GM23338 (cell line): Measurements from ENCODE around the gene PLIN4. TPM values are rescaled to one million over a fixed set of nuclear protein-coding genes. Genes with fewer than 3 reads are reported as not detected.
A peak's percentile ranks its signal among the peaks of the same experiment; 100 is the strongest.

Experiments used
- ATAC-seq: fragments of 200-7000 bp; cut with Tn5 transposase; 3 replicates; pipeline ENCODE4 v1.9.1; 2020
- DNase-seq: peaks from one replicate; pipeline ENCODE4 v3.0.0-alpha.2; 2015; ENCODE audit warnings: low spot score
- H2AFZ ChIP-seq: fragments of 200-600 bp; sonication (generic); 2 replicates; pipeline ENCODE4 v1.8.0; 2016; ENCODE audit warnings: antibody characterized with exemption, mild to moderate bottlenecking, moderate library complexity
- H3F3A ChIP-seq: fragments of 200-600 bp; sonication (generic); replicated peaks from 2 replicates; pipeline ENCODE4 v1.8.0; 2017; ENCODE audit warnings: antibody characterized with exemption, mixed run types, low read depth
- H3K27ac ChIP-seq: fragments of 200-600 bp; sonication (generic); 2 replicates; pipeline ENCODE4 v1.6.1; 2016; ENCODE audit warnings: low read depth
- H3K27me3 ChIP-seq: fragments of 200-600 bp; sonication (generic); 2 replicates; pipeline ENCODE4 v1.8.0; 2016; ENCODE audit warnings: mild to moderate bottlenecking, mixed run types, moderate library complexity; ENCODE audit not compliant: insufficient read depth
- H3K36me3 ChIP-seq: fragments of 200-600 bp; sonication (generic); 2 replicates; pipeline ENCODE4 v1.8.0; 2016; ENCODE audit warnings: mild to moderate bottlenecking; ENCODE audit not compliant: insufficient read depth
- H3K4me1 ChIP-seq: fragments of 200-600 bp; sonication (generic); 2 replicates; pipeline ENCODE4 v1.8.0; 2016; ENCODE audit warnings: mild to moderate bottlenecking, moderate library complexity; ENCODE audit not compliant: insufficient read depth
- H3K4me2 ChIP-seq: fragments of 200-600 bp; sonication (generic); 2 replicates; pipeline ENCODE4 v1.7.1; 2017; ENCODE audit warnings: mixed run types
- H3K4me3 ChIP-seq: fragments of 200-600 bp; sonication (generic); 2 replicates; pipeline ENCODE4 v1.6.1; 2016; ENCODE audit warnings: mixed run types
- H3K79me2 ChIP-seq: fragments of 200-600 bp; sonication (generic); replicated peaks from 2 replicates; pipeline ENCODE4 v1.8.0; 2017; ENCODE audit warnings: mild to moderate bottlenecking; ENCODE audit not compliant: insufficient read depth
- H3K9me2 ChIP-seq: fragments of 200-600 bp; sonication (generic); 2 replicates; pipeline ENCODE4 v1.8.0; 2017; ENCODE audit not compliant: insufficient read depth
- H4K20me1 ChIP-seq: fragments of 200-600 bp; sonication (generic); replicated peaks from 2 replicates; pipeline ENCODE4 v1.8.0; 2017; ENCODE audit warnings: mild to moderate bottlenecking; ENCODE audit not compliant: insufficient read depth
- H3K27ac Mint-ChIP-seq: 2 replicates; pipeline ENCODE4 v1.8.0; 2020; ENCODE audit warnings: inconsistent platforms, mild to moderate bottlenecking, moderate library complexity, mixed read lengths
- H3K27me3 Mint-ChIP-seq: 3 replicates; pipeline ENCODE4 v1.8.0; 2022; ENCODE audit warnings: low read depth, mild to moderate bottlenecking, moderate library complexity, mixed read lengths, inconsistent platforms; ENCODE audit not compliant: insufficient read depth, poor library complexity
- H3K36me3 Mint-ChIP-seq: 3 replicates; pipeline ENCODE4 v1.8.0; 2021; ENCODE audit warnings: low read depth, mild to moderate bottlenecking, inconsistent platforms, moderate library complexity, mixed read lengths
- H3K4me1 Mint-ChIP-seq: 3 replicates; pipeline ENCODE4 v1.8.0; 2020; ENCODE audit warnings: mild to moderate bottlenecking, inconsistent platforms, mixed read lengths
- H3K4me3 Mint-ChIP-seq: 3 replicates; pipeline ENCODE4 v1.8.0; 2021; ENCODE audit warnings: moderate library complexity, mild to moderate bottlenecking, inconsistent platforms, mixed read lengths
- H3K9me3 Mint-ChIP-seq: 3 replicates; pipeline ENCODE4 v1.8.0; 2020; ENCODE audit warnings: moderate library complexity, mild to moderate bottlenecking, inconsistent platforms, mixed read lengths
- CREB1 ChIP-seq: fragments of 250-450 bp; sonication (Bioruptor Pico); IDR thresholded peaks from 2 replicates; pipeline ENCODE4 v1.5.0; 2020; ENCODE audit warnings: low read depth, mild to moderate bottlenecking, moderate library complexity
- CTCF ChIP-seq, 2 experiments: fragments of 200-600 bp in 1 of 2; sonication (generic) in 1 of 2; conservative IDR thresholded peaks; 2 replicates each; pipeline versions ENCODE4 v1.5.1 to v1.6.1; 2016 to 2017; ENCODE audit warnings: antibody characterized with exemption in 2 of 2, low read depth in 2 of 2, mild to moderate bottlenecking in 2 of 2, moderate library complexity in 1 of 2
- EZH2 ChIP-seq: fragments of 200-600 bp; sonication (generic); IDR thresholded peaks from one replicate; pipeline ENCODE4 v1.8.0; 2017; ENCODE audit warnings: antibody characterized with exemption, mild to moderate bottlenecking, low read depth; ENCODE audit not compliant: unreplicated experiment
- ZNF462 ChIP-seq: fragments of 250-450 bp; sonication (Bioruptor Pico); IDR thresholded peaks from 2 replicates; pipeline ENCODE4 v1.5.0; 2020; ENCODE audit warnings: mild to moderate bottlenecking, moderate library complexity
- polyA plus RNA-seq: library from polyadenylated mRNA; unstranded; fragments of >200 nt; fragmentation: Nextera tagmentation; extraction: Ambion mirVana; gene quantifications from 2 replicates; pipeline ENCODE4 v1.2.1, GENCODE V29; 2016
- total RNA-seq: library from RNA; depleted of rRNA; stranded (reverse); fragments of >200 nt; shearing (Covaris generic); gene quantifications from 2 replicates; pipeline ENCODE4 v1.2.3, GENCODE V29; 2014

The PLIN4 gene
- total and polyA plus RNA-seq, 2 experiments from 2014 or later, result 0.19 to 0.59 TPM

GRCh38 chr19:4456476-4456842 lies 61.8 kb downstream of the PLIN4 start:
- H3K27me3 ChIP-seq, result no peaks in the 10 kb centered on the region
- Mint-ChIP-seq H3K36me3 (peaks cover 7% of the 10 kb centered on the region; the same call in 1 of the 3 replicates), H3K4me3 (peak overlapping the region; percentile 80), H3K27ac (peak overlapping the region; percentile 64; the same call in 1 of the 2 replicates), H3K9me3 (no peaks in the 10 kb centered on the region), H3K4me1 (peaks cover 11% of the 10 kb centered on the region), H3K27me3 (peaks cover 28% of the 10 kb centered on the region)
- no peaks in the 10 kb centered on the region for H3K9me2 ChIP-seq
- ATAC-seq, result no peak
- no peak for TF ChIP-seq EZH2
- TF ChIP-seq ZNF462, result no peak
- no peak for TF ChIP-seq CTCF (conservative IDR thresholded peaks at IDR 0.05; ENCODE audit: low read depth in 2 of 2)
- no peak for TF ChIP-seq CREB1 (CRISPR knock-in tag)
- no peak overlapping the region for H2AFZ ChIP-seq
- peaks cover 12% of the 10 kb centered on the region for H3K4me1 ChIP-seq
- peak overlapping the region; percentile 77 for H3K4me3 ChIP-seq
- no peak overlapping the region for H3K27ac ChIP-seq
- peak overlapping the region; percentile 98 for H3K4me2 ChIP-seq
- H3K79me2 ChIP-seq, result 0 out of 2 replicates have a peak, but pooled peaks cover 4% of the 10 kb centered on the region
- H4K20me1 ChIP-seq, result no peaks in the 10 kb centered on the region; the same call in 1 of the 2 replicates
- H3F3A ChIP-seq, result no peaks in the 10 kb centered on the region
- no peak for DNase-seq
- no peaks in the 10 kb centered on the region for H3K36me3 ChIP-seq
